Effector memory CD8-positive, alpha-beta T cell (primary cell): ENCODE measurements around the gene CAVIN1.
A peak's percentile ranks its signal among the peaks of the same experiment; 100 is the strongest.
"Not testable (repeated sequence)": the region's sequence is repeated elsewhere in the genome, so short reads cannot be mapped to it uniquely, and the experiment has no call there.

Experiments used
- ATAC-seq: fragments of 150-1000 bp; cut with Tn5 transposase; replicated peaks from 2 replicates; pipeline ENCODE4 v1.10.0; 2021; ENCODE audit warnings: mild to moderate bottlenecking, moderate library complexity
- DNase-seq, 3 experiments: peaks; one replicate each; pipeline ENCODE4 v3.0.0; 2021
- H3K27ac Mint-ChIP-seq, 2 donors: one replicate each; pipeline ENCODE4 v1.8.0; 2022; ENCODE audit warnings: mild to moderate bottlenecking in 2 of 2, mixed read lengths in 2 of 2, moderate library complexity in 2 of 2
- H3K27me3 Mint-ChIP-seq, 2 donors: one replicate each; pipeline ENCODE4 v1.8.0; 2022; ENCODE audit warnings: mixed read lengths in 2 of 2
- H3K36me3 Mint-ChIP-seq: one replicate; pipeline ENCODE4 v1.8.0; 2022; ENCODE audit warnings: mild to moderate bottlenecking, moderate library complexity, mixed read lengths; ENCODE audit not compliant: insufficient read depth
- H3K4me1 Mint-ChIP-seq, 2 donors: one replicate each; pipeline ENCODE4 v1.8.0; 2022; ENCODE audit warnings: low read depth in 2 of 2, mixed read lengths in 2 of 2
- H3K4me3 Mint-ChIP-seq, 2 donors: one replicate each; pipeline ENCODE4 v1.8.0; 2022; ENCODE audit warnings: mild to moderate bottlenecking in 2 of 2, mixed read lengths in 2 of 2, moderate library complexity in 2 of 2
- H3K9me3 Mint-ChIP-seq, 2 donors: one replicate each; pipeline ENCODE4 v1.8.0; 2022; ENCODE audit warnings: mixed read lengths in 2 of 2

CAVIN1 gene

GRCh38 chr17:42389135-42389417 is 34.0 kb downstream of the CAVIN1 start:
- Mint-ChIP-seq H3K9me3 (no peaks in the 10 kb centered on the region), H3K4me3 (peak overlapping the region; percentile 96 to 99)

GRCh38 chr17:42388381-42389134 is 34.5 kb downstream of the CAVIN1 start, which contains the start of gene STAT3:
Gene STAT3, minus strand, starts transcription at chr17:42388442. Its CDS starts 39,926 bp downstream, at chr17:42348516.
- H3K4me3 Mint-ChIP-seq = peak within 1 kb of the TSS; percentile 96 to 99
- H3K27me3 Mint-ChIP-seq = no peaks in the 10 kb centered on the region
- H3K36me3 Mint-ChIP-seq = peaks cover 33% of the 10 kb centered on the region
- peak; percentile 100 for DNase-seq
- peaks cover 31 to 45% of the 10 kb centered on the region in 2 donors for H3K4me1 Mint-ChIP-seq
- no peaks in the 10 kb centered on the region for H3K9me3 Mint-ChIP-seq
- peak within 1 kb of the TSS; percentile 100 for H3K27ac Mint-ChIP-seq
- ATAC-seq = peak; percentile 81

More at GRCh38 chr17:42389135-42389417, 34.0 kb downstream of the CAVIN1 start:
- ATAC-seq (no peak), DNase-seq (no peak)
- Mint-ChIP-seq H3K36me3 (peaks cover 33% of the 10 kb centered on the region), H3K27me3 (no peaks in the 10 kb centered on the region), H3K4me1 (peaks cover 29 to 42% of the 10 kb centered on the region in 2 donors), H3K27ac (peak overlapping the region; percentile 100)

- Mint-ChIP-seq H3K36me3 (peaks cover 33% of the 10 kb centered on the region), H3K4me3 (peak overlapping the region; percentile 96 to 99), H3K9me3 (no peaks in the 10 kb centered on the region)
Observed at GRCh38 chr17:42387661-42388380, 35.2 kb downstream of the CAVIN1 start.

GRCh38 chr17:42386777-42387657 is 36.0 kb downstream of the CAVIN1 start:
- Mint-ChIP-seq H3K27ac (peak overlapping the region; percentile 100), H3K27me3 (no peaks in the 10 kb centered on the region), H3K4me3 (peak overlapping the region; percentile 96 to 99)

More at GRCh38 chr17:42387661-42388380, 35.2 kb downstream of the CAVIN1 start:
- Mint-ChIP-seq H3K27ac (peak overlapping the region; percentile 100), H3K4me1 (peaks cover 31 to 52% of the 10 kb centered on the region in 2 donors), H3K27me3 (no peaks in the 10 kb centered on the region)
- ATAC-seq = no peak
- peak in 2 of 3 experiments; percentile 21 to 31 for DNase-seq

GRCh38 chr17:42381898-42382297 is 41.2 kb downstream of the CAVIN1 start:
- no peak for DNase-seq
- Mint-ChIP-seq H3K4me3 (no peak overlapping the region), H3K27me3 (no peaks in the 10 kb centered on the region), H3K36me3 (peaks cover 23% of the 10 kb centered on the region), H3K27ac (no peak overlapping the region), H3K9me3 (no peaks in the 10 kb centered on the region), H3K4me1 (peaks cover 47 to 65% of the 10 kb centered on the region in 2 donors)
- ATAC-seq = no peak

More at GRCh38 chr17:42386777-42387657, 36.0 kb downstream of the CAVIN1 start:
- DNase-seq = peak in 2 of 3 experiments; percentile 24 to 28
- H3K9me3 Mint-ChIP-seq = no peaks in the 10 kb centered on the region
- H3K4me1 Mint-ChIP-seq = peaks cover 38 to 60% of the 10 kb centered on the region in 2 donors
- H3K36me3 Mint-ChIP-seq = peaks cover 33% of the 10 kb centered on the region
- no peak for ATAC-seq

GRCh38 chr17:42380935-42381334 is 42.1 kb downstream of the CAVIN1 start:
- H3K27me3 Mint-ChIP-seq = no peaks in the 10 kb centered on the region
- no peaks in the 10 kb centered on the region for H3K9me3 Mint-ChIP-seq
- peaks cover 26% of the 10 kb centered on the region for H3K36me3 Mint-ChIP-seq
- ATAC-seq = no peak
- DNase-seq = no peak
- no peak overlapping the region for H3K4me3 Mint-ChIP-seq
- no peak overlapping the region for H3K27ac Mint-ChIP-seq
- peaks cover 41 to 58% of the 10 kb centered on the region in 2 donors for H3K4me1 Mint-ChIP-seq

- ATAC-seq = peak; percentile 66
Observed at GRCh38 chr17:42378959-42379594, 44.0 kb downstream of the CAVIN1 start.

GRCh38 chr17:42378359-42378958 is 44.6 kb downstream of the CAVIN1 start:
- H3K36me3 Mint-ChIP-seq = peaks cover 14% of the 10 kb centered on the region
- DNase-seq (no peak), ATAC-seq (peak; percentile 13)
- H3K4me3 Mint-ChIP-seq = peak overlapping the region; percentile 77 to 84
- H3K9me3 Mint-ChIP-seq = no peaks in the 10 kb centered on the region
- peak overlapping the region; percentile 81 to 84 for H3K27ac Mint-ChIP-seq
- peaks cover 36 to 55% of the 10 kb centered on the region in 2 donors for H3K4me1 Mint-ChIP-seq
- no peaks in the 10 kb centered on the region for H3K27me3 Mint-ChIP-seq

More at GRCh38 chr17:42378959-42379594, 44.0 kb downstream of the CAVIN1 start:
- peak overlapping the region; percentile 77 to 84 for H3K4me3 Mint-ChIP-seq
- H3K4me1 Mint-ChIP-seq = peaks cover 37 to 59% of the 10 kb centered on the region in 2 donors
- H3K27me3 Mint-ChIP-seq = no peaks in the 10 kb centered on the region
- H3K36me3 Mint-ChIP-seq = peaks cover 14% of the 10 kb centered on the region
- DNase-seq = no peak
- no peaks in the 10 kb centered on the region for H3K9me3 Mint-ChIP-seq
- H3K27ac Mint-ChIP-seq = peak overlapping the region; percentile 81 to 84

- H3K27me3 Mint-ChIP-seq = no peaks in the 10 kb centered on the region
- H3K9me3 Mint-ChIP-seq = no peaks in the 10 kb centered on the region
- no peak overlapping the region for H3K4me3 Mint-ChIP-seq
- ATAC-seq (no peak), DNase-seq (no peak)
- no peak overlapping the region for H3K27ac Mint-ChIP-seq
- peaks cover 23 to 39% of the 10 kb centered on the region in 2 donors for H3K4me1 Mint-ChIP-seq
- H3K36me3 Mint-ChIP-seq = peaks cover 16% of the 10 kb centered on the region
Observed at GRCh38 chr17:42373896-42374295, 49.2 kb downstream of the CAVIN1 start.

- Mint-ChIP-seq H3K36me3 (peaks cover 20% of the 10 kb centered on the region), H3K27me3 (no peaks in the 10 kb centered on the region), H3K4me3 (no peak overlapping the region), H3K9me3 (no peaks in the 10 kb centered on the region), H3K27ac (no peak overlapping the region), H3K4me1 (peaks cover 24 to 45% of the 10 kb centered on the region in 2 donors)
- ATAC-seq (no peak), DNase-seq (no peak)
Observed at GRCh38 chr17:42372142-42372541, 50.9 kb downstream of the CAVIN1 start.

- peak overlapping the region; percentile 63 for H3K4me3 Mint-ChIP-seq
- peak; percentile 50 for ATAC-seq
- H3K4me1 Mint-ChIP-seq = peaks cover 41 to 57% of the 10 kb centered on the region in 2 donors
- not testable (repeated sequence) for DNase-seq, H3K9me3 Mint-ChIP-seq, H3K27me3 Mint-ChIP-seq
- H3K36me3 Mint-ChIP-seq = peaks cover 26% of the 10 kb centered on the region
- peak overlapping the region; percentile 62 to 73 for H3K27ac Mint-ChIP-seq
Observed at GRCh38 chr17:42368797-42369561, 54.1 kb downstream of the CAVIN1 start.

GRCh38 chr17:42368310-42368709 is 54.7 kb downstream of the CAVIN1 start:
- ATAC-seq, H3K9me3 Mint-ChIP-seq, H3K27me3 Mint-ChIP-seq, DNase-seq: not testable (repeated sequence)
- peak overlapping the region in 1 of 2 donors; percentile 62 for H3K27ac Mint-ChIP-seq
- peak overlapping the region; percentile 63 for H3K4me3 Mint-ChIP-seq
- H3K36me3 Mint-ChIP-seq = peaks cover 26% of the 10 kb centered on the region
- peaks cover 46 to 63% of the 10 kb centered on the region in 2 donors for H3K4me1 Mint-ChIP-seq
